NCI-H774 (cell line): ENCODE results near the gene CEP112.

ENCODE experiments used
- DNase-seq: peaks from one replicate; lab custom pipeline; 2025; lab: John Stamatoyannopoulos, UW

The CEP112 gene

DNA sequence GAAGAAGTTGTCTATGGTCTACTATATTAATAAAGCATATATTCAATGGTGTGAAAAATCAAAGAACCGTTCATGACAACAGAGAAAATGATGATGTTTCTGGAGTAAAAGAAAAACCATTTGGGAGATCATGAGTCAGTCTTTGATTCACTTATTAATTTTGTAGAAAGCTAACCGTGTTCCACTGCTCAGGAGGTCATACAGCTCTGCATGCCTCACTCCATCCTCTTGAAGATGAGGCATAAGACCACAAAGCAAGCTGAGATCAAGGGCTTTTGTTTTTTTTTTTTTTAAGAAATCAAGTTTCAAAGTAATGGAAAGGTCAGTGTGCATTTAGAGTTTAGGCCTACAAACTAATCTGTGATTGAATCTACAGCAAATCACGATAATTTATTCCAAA, 206.4 kb downstream of the CEP112 start:
- no peak for DNase-seq

DNA sequence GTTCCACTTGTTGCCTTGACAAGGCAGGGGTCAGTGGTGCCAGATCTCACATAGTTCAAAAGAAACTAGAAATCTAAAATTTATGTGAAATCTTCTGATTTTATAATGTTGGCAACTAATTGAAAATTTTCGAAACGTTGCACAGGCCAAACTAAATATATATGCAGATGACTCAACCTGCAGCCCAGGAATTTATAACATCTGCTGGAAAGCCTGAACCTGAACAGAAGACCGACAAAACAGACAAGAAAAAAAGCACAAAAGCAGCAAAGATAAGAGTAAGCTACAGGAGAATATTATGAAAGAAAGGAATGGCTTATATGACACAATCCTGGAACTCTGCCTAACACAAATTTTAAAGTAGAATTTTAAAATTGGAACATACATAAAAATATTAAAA, 207.6 kb downstream of the CEP112 start:
- no peak for DNase-seq

- DNase-seq = no peak
These were observed 213.1 kb downstream of the CEP112 start for GRCh38 chr17:65978871-65979270.

- DNase-seq = no peak
These were observed 214.9 kb downstream of the CEP112 start for GRCh38 chr17:65977041-65977440.

GRCh38 chr17:65975878-65976277, 216.1 kb downstream of the CEP112 start:
- no peak for DNase-seq

DNA sequence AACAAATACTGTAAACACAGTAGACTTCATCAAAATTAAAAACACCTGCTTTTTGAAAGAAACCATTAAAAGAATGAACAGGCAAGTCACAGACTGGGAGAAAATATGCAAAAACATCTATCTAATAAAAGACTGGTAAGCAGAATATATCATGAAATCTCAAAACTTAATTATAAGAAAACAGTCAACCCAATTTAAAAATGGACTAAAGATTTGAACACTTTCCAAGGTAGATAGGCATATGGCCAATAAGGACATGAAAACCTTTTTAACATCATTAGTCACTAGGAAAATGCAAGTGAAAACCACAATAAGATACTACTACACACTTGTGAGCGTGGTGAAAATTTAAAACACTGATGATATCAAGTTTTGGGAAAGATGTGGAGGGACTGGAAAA, 218.7 kb downstream of the CEP112 start:
- DNase-seq = no peak

GRCh38 chr17:65967372-65967771, 224.6 kb downstream of the CEP112 start:
- DNase-seq = no peak

- no peak for DNase-seq
These were observed 225.7 kb downstream of the CEP112 start for GRCh38 chr17:65966072-65966695.

GRCh38 chr17:65963179-65963578, 228.8 kb downstream of the CEP112 start:
- no peak for DNase-seq

- DNase-seq = no peak
These were observed 232.3 kb downstream of the CEP112 start for GRCh38 chr17:65959630-65960029.

GRCh38 chr17:65956814-65957213, 235.1 kb downstream of the CEP112 start:
- no peak for DNase-seq

GRCh38 chr17:65954148-65954449, 237.8 kb downstream of the CEP112 start:
- no peak for DNase-seq

DNA sequence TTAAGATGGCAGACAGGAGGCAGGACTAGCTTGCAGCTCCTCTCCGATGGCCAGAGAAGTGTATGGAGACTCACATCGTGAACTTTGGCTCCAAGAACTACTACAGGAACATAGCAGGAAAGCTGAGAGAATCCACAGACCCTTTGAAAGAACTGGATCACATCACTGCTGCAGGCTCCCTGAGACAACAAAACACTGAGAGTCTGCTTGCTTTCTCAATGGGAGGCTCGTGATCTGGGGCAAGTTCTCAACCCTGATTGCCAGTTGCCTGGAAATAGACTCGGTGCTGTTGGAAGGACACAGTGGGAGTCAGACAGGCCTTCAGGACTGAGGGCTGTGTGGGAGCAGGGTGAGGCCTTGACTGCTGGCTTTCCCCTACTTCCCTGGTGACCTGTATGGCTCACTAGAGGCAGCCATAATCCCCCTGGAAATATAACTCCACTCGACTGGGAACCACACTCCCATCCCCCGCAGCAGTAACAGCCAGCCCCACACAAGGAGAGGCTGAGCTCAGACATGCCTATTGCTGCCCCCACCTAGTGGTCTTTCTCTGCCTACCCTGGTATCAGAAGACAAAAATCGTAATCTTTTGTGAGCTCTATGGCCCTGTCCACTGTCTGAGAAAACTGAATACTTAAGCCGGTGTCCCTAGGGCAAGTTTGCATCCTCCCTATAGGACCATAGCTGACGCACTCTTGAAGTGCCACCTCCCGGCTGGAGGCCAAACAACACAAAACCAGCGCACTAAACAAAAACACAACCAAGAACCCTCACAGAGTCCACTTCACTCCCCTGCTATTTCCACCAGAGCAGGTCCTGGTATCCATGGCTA, 238.4 kb downstream of the CEP112 start:
- DNase-seq = no peak

- DNase-seq = no peak
These were observed 239.3 kb downstream of the CEP112 start for GRCh38 chr17:65952586-65952985.

- DNase-seq = no peak
These were observed 239.9 kb downstream of the CEP112 start for GRCh38 chr17:65952015-65952414.

DNA sequence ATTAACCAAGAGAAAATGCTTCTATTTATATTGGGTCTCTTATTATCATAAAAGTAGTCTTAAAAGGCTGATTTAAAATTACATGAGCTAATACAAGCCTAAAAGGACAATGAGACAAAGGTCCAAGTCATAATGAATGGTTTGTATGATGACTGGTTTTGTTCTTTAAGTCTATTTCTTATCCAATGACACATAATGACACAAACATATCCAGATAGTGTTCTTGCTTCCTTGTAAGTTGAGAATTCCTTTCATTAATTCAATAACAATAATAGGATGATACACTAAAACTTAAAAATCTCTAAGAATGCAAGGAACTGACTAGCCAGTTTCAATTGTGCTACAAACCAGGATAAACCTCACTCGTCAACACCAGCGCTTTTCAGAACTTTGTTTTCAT, 244.1 kb downstream of the CEP112 start:
- DNase-seq = no peak

GRCh38 chr17:65942592-65942991, 249.3 kb downstream of the CEP112 start:
- DNase-seq = no peak

DNA sequence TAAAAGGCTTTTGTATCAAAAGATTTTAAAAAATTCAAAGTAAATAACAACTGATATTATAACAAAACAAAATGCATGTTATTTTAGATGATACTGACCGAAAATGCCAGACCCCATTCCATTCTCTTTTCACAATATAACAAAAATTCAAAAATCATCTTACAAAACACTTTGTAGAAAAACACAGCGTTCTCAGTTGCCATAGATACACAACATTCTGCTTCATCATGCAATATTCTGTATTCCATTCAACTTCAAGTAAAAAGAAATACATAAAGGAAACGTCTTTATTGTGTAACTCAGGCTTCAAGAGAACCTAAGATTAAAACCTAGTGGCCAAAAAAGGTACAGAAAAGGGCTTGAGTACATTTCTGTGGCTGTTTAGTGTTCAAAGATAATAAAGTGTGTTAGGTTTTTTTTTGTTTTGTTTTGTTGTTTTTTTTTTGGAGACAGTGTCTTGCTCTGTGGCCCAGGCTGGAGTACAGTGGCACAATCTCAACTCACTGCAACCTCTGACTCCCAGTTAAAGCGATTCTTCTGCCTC, 250.5 kb downstream of the CEP112 start:
- DNase-seq = no peak

- DNase-seq = no peak
These were observed 255.9 kb downstream of the CEP112 start for GRCh38 chr17:65936013-65936412.

- no peak for DNase-seq
These were observed 258.6 kb downstream of the CEP112 start for GRCh38 chr17:65933290-65933689.

GRCh38 chr17:65931246-65932149, 260.4 kb downstream of the CEP112 start:
- DNase-seq = no peak

GRCh38 chr17:65930140-65930730, 261.7 kb downstream of the CEP112 start:
- DNase-seq = no peak
